Fibroblast of skin of left quadriceps (primary cell): Measurements from ENCODE around the gene SMARCA2.

ENCODE experiments used
- DNase-seq, 2 experiments: peaks; one replicate each; pipeline ENCODE4 v3.0.0-alpha.2; 2013; ENCODE audit warnings: low read depth in 2 of 2

The SMARCA2 gene

GRCh38 chr9:2210201-2210600, 195.1 kb downstream of the SMARCA2 start:
- DNase-seq = no peak

GRCh38 chr9:2213830-2214468, 198.8 kb downstream of the SMARCA2 start:
- no peak for DNase-seq

GRCh38 chr9:2214707-2215106, 199.6 kb downstream of the SMARCA2 start:
- no peak for DNase-seq

GRCh38 chr9:2215921-2216441, 200.8 kb downstream of the SMARCA2 start:
- no peak for DNase-seq

GRCh38 chr9:2216591-2216990, 201.4 kb downstream of the SMARCA2 start:
- DNase-seq = no peak

GRCh38 chr9:2217540-2217939, 202.4 kb downstream of the SMARCA2 start:
- no peak for DNase-seq

- no peak for DNase-seq
Observed at GRCh38 chr9:2220036-2220435, 204.9 kb downstream of the SMARCA2 start.

- no peak for DNase-seq
Observed at GRCh38 chr9:2227144-2227867, 212.2 kb downstream of the SMARCA2 start.

GRCh38 chr9:2228132-2228531, 213.0 kb downstream of the SMARCA2 start:
- DNase-seq = no peak

GRCh38 chr9:2228641-2229040, 213.5 kb downstream of the SMARCA2 start:
- no peak for DNase-seq

GRCh38 chr9:2229109-2229721, 214.1 kb downstream of the SMARCA2 start:
- DNase-seq = no peak

GRCh38 chr9:2230362-2230761, 215.2 kb downstream of the SMARCA2 start:
- DNase-seq = no peak

GRCh38 chr9:2231101-2231500, 216.0 kb downstream of the SMARCA2 start:
- DNase-seq = no peak

- peak; percentile 38 to 39 for DNase-seq
Observed at GRCh38 chr9:2231829-2232228, 216.7 kb downstream of the SMARCA2 start.

- no peak for DNase-seq
Observed at GRCh38 chr9:2233274-2233673, 218.1 kb downstream of the SMARCA2 start.

- no peak for DNase-seq
Observed at GRCh38 chr9:2234371-2234893, 219.3 kb downstream of the SMARCA2 start.

GRCh38 chr9:2235623-2236022, 220.5 kb downstream of the SMARCA2 start:
- no peak for DNase-seq

- no peak for DNase-seq
Observed at GRCh38 chr9:2236850-2237249, 221.7 kb downstream of the SMARCA2 start.

- DNase-seq = peak; percentile 76 to 78
Observed at GRCh38 chr9:2241461-2241835, 226.3 kb downstream of the SMARCA2 start.

GRCh38 chr9:2241836-2242741, 226.9 kb downstream of the SMARCA2 start:
- DNase-seq = peak; percentile 81 to 85

- DNase-seq = no peak
Observed at GRCh38 chr9:2242831-2243330, 227.7 kb downstream of the SMARCA2 start.
